GM21515 (cell line): ENCODE measurements around the gene ADGRG6.
"Not testable (repeated sequence)": the region's sequence is repeated elsewhere in the genome, so short reads cannot be mapped to it uniquely, and the experiment has no call there.

ENCODE experiments used
- ATAC-seq: cut with Tn5 transposase; IDR thresholded peaks from one replicate; pipeline ENCODE4 v1.9.1; 2021; ENCODE audit not compliant: unreplicated experiment

ADGRG6 gene

GRCh38 chr6:142301651-142302391 lies at the start of gene ADGRG6:
Gene ADGRG6, plus strand, starts transcription at chr6:142302007. Its CDS starts 323 bp downstream, at chr6:142302330.
- ATAC-seq, result peak; percentile 80

- ATAC-seq, result no peak
Observed at GRCh38 chr6:142254513-142254912, 47.3 kb upstream of the ADGRG6 start.

- no peak for ATAC-seq
Observed at GRCh38 chr6:142255785-142256184, 46.0 kb upstream of the ADGRG6 start.

- ATAC-seq, result no peak
Observed at GRCh38 chr6:142258305-142258704, 43.5 kb upstream of the ADGRG6 start.

- no peak for ATAC-seq
Observed at GRCh38 chr6:142258757-142259156, 43.0 kb upstream of the ADGRG6 start.

- no peak for ATAC-seq
Observed at GRCh38 chr6:142260748-142261147, 41.1 kb upstream of the ADGRG6 start.

- no peak for ATAC-seq
Observed at GRCh38 chr6:142262231-142262630, 39.6 kb upstream of the ADGRG6 start.

- no peak for ATAC-seq
Observed at GRCh38 chr6:142265476-142265875, 36.3 kb upstream of the ADGRG6 start.

GRCh38 chr6:142266060-142266459 lies 35.7 kb upstream of the ADGRG6 start:
- ATAC-seq, result no peak

- ATAC-seq, result no peak
Observed at GRCh38 chr6:142271476-142271875, 30.3 kb upstream of the ADGRG6 start.

GRCh38 chr6:142274656-142275055 lies 27.2 kb upstream of the ADGRG6 start:
- no peak for ATAC-seq

GRCh38 chr6:142275236-142276006 lies 26.4 kb upstream of the ADGRG6 start:
- ATAC-seq, result no peak

GRCh38 chr6:142276256-142276655 lies 25.6 kb upstream of the ADGRG6 start:
- ATAC-seq, result no peak

- ATAC-seq, result no peak
Observed at GRCh38 chr6:142279350-142280180, 22.2 kb upstream of the ADGRG6 start.

- ATAC-seq, result no peak
Observed at GRCh38 chr6:142280265-142280664, 21.5 kb upstream of the ADGRG6 start.

- no peak for ATAC-seq
Observed at GRCh38 chr6:142280927-142281326, 20.9 kb upstream of the ADGRG6 start.

GRCh38 chr6:142283138-142283537 lies 18.7 kb upstream of the ADGRG6 start:
- not testable (repeated sequence) for ATAC-seq

GRCh38 chr6:142284419-142284818 lies 17.4 kb upstream of the ADGRG6 start:
- no peak for ATAC-seq

GRCh38 chr6:142285235-142286087 lies 16.3 kb upstream of the ADGRG6 start:
- no peak for ATAC-seq

- ATAC-seq, result no peak
Observed at GRCh38 chr6:142286088-142286409, 15.8 kb upstream of the ADGRG6 start.

- ATAC-seq, result no peak
Observed at GRCh38 chr6:142289687-142290086, 12.1 kb upstream of the ADGRG6 start.
